GM18502 (cell line): ENCODE results near the gene FAM229A.
"Not testable (repeated sequence)": the region's sequence is repeated elsewhere in the genome, so short reads cannot be mapped to it uniquely, and the experiment has no call there.

ENCODE experiments used
- ATAC-seq: cut with Tn5 transposase; IDR thresholded peaks from one replicate; pipeline ENCODE4 v1.9.1; 2021; ENCODE audit warnings: mild to moderate bottlenecking; ENCODE audit not compliant: unreplicated experiment, poor library complexity

FAM229A gene

DNA sequence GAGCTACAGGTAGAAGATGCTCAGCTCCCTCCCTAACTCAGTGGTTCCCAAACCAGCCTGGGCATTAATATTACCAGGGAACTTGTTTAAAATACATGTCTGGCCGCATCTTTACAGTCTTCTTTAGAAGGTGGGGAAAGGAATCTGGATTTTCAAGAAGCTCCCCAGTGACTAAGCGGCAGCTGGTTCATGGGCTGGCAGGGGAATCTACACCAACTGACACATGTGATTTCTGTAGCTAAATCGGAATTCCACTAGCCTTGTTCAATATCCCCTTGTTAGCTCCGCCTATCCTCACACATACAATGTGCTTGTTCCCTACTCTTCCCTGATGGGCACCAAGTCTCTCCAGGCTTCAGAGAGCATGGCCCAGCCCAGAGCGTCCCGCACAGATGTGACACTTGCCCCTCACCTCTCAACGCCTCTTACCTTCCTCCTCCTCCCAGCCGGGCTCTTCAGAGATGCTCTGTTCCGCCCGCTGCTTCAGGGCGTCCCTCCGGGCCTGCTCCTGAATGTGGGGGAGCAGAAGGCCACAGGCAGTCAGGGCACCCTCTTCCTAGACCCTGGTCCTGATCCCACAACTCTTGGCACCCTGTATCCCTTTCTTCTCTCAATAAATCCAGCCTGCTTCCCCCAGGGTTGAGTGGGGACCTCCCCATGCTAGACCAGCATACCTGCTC is 15.4 kb upstream of the FAM229A start:
- ATAC-seq = no peak

GRCh38 chr1:32376199-32376598 is 13.9 kb upstream of the FAM229A start:
- ATAC-seq = no peak

GRCh38 chr1:32373996-32374592 is 11.8 kb upstream of the FAM229A start:
- no peak for ATAC-seq

GRCh38 chr1:32372149-32372756 is 10.0 kb upstream of the FAM229A start:
- no peak for ATAC-seq

GRCh38 chr1:32367912-32368635 is 5.8 kb upstream of the FAM229A start:
- ATAC-seq = no peak

- ATAC-seq = no peak
Measured at GRCh38 chr1:32365445-32365844, 3.2 kb upstream of the FAM229A start.

GRCh38 chr1:32364836-32365235 is 2.6 kb upstream of the FAM229A start:
- no peak for ATAC-seq

- no peak for ATAC-seq
Measured at GRCh38 chr1:32363713-32364112, 1.4 kb upstream of the FAM229A start.

GRCh38 chr1:32361674-32362473 is 411 bp downstream of the FAM229A start:
- no peak for ATAC-seq

DNA sequence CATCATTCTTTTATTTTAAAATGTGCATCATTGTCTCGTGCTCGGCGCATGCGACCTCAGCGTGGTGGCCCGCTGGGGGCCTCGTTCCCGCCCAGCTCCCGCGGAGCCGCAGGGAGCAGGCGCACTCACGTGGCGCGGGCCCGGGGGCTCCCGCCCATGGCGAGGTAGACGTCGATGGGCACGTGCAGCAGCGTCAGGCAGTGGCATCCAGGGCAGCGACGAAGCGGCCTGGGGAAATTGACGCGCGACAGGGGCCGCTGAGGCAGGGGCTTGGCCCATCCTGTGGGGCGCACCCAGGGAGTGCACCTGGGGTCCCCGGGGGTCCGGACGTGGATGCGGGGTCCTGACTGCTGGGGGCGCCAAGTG is 994 bp downstream of the FAM229A start:
- no peak for ATAC-seq

- no peak for ATAC-seq
Measured at GRCh38 chr1:32358435-32358834, 3.9 kb downstream of the FAM229A start.

DNA sequence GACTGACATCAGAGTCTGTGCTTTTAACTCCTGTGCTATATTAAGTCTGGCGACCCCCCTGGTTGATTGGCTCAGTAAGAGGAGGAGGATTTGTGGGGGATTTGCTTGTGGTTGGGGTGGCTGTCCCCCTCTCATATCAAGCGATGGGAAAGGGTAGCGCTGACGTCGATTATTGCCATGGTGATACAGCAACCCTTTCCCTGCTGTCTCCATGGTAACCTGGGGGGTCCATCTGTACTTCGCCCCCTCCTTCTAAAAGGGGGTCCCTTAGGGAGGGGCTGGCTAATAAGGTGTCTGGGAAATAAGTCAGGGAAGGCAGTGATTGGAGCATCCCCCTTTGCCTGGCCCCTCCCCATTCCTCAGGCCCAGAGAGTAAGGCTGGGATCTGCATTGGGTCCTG is 4.7 kb downstream of the FAM229A start:
- ATAC-seq = no peak

DNA sequence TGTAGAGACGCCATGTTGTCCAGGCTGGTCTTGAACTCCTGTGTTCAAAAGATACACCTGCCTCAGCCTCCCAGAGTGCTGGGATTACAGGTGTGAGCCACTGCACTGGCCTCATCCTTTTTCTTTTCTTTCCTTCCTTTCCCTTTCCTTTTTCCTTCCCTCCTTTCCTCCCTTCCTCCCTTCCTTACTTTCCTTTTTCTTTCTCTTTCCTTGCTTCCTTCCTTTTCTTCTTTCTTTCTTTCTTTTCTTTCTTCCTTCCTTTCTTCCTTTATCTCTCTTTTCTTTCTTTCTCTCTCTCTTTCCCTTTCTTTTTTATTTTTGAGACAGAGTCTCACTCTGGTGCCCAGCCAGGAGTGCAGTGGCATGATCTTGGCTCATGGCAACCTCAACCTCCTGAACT is 5.8 kb downstream of the FAM229A start:
- ATAC-seq = no peak

GRCh38 chr1:32355778-32356177 is 6.5 kb downstream of the FAM229A start:
- not testable (repeated sequence) for ATAC-seq

DNA sequence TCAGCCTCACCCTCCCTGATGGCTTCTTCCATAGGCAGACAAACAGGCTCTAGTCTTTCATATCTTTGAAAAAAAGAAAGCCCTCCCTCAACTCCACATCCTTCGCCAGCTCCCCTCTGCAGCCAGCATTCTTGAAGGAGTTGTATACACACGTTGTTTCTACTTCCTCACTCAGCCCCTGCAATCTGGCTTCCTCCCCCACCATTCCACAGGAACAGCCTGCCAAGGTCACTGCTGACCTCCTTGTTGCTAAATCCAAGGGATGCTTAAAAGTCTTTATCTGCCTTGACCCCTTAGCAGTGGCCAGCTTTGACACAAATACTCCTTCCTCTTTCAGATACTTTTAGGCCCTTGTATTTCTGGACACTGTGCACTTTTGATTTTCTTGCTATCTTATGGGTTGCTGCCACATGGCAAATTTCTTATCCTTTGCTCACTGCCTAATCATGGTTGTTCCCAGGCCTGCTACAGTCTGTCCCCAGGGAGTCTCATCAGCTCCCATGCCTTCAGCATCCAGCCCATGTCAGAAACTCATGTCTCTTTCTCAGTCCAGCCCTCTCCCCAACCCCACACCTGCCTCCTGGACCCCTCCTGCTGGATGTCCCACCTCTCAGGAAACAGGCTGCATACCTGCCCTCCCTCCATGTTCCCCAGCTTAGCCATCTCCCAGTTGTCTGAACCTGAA is 8.3 kb downstream of the FAM229A start:
- ATAC-seq = no peak

GRCh38 chr1:32353431-32353830 is 8.9 kb downstream of the FAM229A start:
- ATAC-seq = no peak

GRCh38 chr1:32352831-32353383 is 9.4 kb downstream of the FAM229A start:
- ATAC-seq = no peak

- ATAC-seq = no peak
Measured at GRCh38 chr1:32352239-32352745, 10.0 kb downstream of the FAM229A start.
